NCI-H510A (cell line): ENCODE measurements around the gene CDX2.
A peak's percentile ranks its signal among the peaks of the same experiment; 100 is the strongest.
"Not testable (repeated sequence)": the region's sequence is repeated elsewhere in the genome, so short reads cannot be mapped to it uniquely, and the experiment has no call there.

Source experiments
- DNase-seq: peaks from one replicate; lab custom pipeline; 2025; lab: John Stamatoyannopoulos, UW

The CDX2 gene

DNA sequence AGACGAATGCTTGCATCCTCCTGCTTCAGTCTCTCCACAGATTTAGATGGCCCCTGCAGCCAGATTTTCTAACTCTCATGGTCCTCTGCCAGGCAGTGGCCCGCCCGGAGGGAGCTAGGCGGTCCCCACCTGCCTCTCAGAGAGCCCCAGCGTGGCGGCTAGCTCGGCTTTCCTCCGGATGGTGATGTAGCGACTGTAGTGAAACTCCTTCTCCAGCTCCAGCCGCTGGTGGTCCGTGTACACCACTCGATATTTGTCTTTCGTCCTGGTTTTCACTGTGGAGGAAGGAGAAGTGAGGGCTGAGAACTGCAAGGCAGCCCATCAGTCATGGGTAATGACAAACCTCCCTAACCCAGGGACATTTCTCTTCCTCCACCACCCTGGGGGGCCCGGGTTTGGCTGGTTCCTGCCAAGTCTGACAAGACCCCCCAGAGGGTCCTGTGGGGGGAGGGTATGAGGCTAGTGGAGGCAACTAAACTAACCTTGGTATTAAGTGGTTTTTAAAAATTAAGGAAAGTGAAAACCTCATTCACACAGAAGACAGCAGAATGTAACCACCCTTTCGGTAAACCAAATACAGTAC, 4.3 kb downstream of the CDX2 start:
- DNase-seq: no peak

DNA sequence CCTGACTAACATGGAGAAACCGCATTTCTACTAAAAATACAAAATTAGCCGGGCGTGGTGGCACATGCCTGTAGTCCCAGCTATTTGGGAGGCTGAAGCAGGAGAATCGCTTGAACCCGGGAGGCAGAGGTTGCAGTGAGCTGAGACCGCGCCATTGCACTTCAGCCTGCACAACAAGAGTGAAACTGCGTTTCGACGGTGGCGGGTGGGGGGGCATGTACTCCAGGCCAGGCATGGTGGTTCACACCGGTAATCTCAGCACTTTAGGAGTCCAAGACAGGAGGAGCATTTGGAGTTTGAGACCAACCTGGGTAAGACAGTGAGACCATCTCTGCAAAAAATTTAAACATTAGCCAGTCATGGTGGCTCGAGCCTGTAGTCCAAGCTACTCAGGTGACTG, 4.9 kb downstream of the CDX2 start:
- DNase-seq: not testable (repeated sequence)

DNA sequence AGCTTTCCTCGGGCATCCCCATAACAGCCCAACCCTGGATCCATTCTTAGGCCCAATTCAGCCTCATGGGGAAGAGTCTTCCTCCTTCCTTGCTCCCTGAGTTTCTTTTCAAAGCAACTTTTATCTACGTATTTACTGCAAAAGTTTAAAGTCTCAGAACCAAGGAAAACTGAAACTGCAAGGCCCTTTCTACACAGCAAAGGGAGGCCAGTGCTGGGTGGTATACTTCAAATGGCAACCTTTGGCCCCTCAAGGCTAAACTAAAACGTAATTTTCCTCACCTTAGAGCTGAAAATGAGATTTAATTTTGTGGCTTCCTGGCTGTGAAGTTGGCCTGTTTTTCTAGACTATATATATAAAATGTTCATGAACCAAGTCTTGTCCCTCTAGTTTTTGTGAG, 5.6 kb downstream of the CDX2 start:
- no peak for DNase-seq

DNA sequence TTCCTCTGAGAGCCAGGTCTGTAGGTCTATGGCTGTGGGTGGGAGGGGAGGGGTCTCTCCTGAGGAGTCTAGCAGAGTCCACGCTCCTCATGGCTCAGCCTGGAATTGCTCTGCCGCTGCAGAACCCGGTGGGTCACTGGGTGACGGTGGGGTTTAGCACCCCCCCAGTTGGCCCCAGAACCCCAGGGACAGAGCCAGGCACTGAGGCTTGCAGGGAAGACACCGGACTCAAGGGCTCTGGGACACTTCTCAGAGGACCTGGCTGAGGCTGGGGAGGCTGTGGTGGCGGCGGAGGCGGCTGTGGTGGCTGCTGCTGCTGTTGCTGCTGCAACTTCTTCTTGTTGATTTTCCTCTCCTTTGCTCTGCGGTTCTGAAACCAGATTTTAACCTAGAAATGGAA, 6.1 kb downstream of the CDX2 start:
- DNase-seq: no peak

DNA sequence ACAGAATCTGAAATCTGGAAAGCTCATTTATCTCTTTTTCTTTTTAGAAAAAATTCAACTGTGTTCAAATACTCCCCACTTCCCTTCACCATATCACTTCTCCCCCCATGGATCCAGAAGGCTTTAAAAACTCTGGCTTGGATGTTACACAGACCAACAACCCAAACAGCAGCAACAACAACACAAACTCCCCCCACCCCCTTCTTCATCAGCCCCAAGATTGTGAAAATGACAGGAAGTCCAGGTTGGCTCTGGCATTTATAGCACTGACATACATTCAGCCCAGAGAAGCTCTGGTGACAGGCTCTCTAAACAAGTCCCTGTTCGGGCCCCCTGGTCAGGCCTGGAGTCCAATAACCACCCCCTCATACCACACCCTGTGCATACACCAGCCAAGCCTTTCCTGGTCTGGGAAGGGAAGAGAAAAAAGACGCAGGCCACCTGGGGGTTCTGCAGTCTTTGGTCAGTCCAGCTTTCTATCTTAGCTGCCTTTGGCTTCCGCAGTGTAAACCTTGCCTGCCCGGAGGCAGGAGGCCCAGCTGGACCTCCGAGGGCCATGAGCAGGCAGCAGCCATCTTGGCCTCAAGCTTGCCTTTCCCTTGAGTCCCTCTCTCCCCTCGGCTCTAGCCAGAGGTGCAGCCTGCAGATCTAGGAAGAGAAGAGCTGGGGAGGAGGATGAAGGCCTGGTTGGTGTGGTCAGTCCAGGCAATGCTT, 6.8 kb downstream of the CDX2 start:
- DNase-seq: no peak

DNA sequence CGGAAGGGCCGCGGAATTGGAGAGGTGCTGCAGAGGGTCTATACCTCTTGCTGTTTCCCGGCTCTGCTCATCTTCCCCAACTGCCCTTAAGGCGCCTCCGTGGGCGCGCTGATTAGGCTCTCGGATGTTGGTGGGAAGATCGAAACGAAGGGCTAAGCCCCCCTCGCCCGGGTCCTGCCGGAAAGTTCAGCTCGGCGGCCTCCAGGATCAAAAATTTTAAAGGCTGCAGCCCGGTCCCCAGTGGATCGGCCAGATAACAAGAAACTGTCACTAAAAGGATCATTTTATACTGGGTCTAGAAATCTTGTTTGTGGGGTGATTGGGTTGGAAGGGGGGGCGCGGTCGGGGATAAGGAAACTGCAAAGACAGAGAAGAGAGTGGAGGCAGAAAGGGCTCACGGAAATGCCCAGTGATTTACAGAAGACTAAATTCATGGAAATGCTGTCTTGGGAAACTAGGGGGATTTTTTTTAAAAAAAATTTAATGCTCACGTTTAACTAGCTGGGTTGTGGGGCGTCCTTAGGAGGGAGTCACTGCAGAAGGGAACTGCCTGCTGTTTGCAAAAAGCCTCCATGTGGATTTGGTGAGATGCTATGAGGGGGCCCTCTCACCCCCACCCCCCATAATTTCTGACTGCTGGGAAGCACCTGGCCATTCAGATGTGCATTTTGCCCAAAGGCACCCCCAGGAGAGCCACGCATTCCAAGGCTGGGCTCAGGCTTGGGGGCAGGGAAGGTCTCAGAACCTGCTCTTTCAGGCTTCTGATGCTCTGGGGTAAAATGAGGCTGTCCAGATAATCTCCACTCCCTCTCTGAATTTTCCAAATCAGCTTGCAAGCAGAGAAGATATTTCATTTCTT, 7.7 kb downstream of the CDX2 start:
- DNase-seq: no peak

DNA sequence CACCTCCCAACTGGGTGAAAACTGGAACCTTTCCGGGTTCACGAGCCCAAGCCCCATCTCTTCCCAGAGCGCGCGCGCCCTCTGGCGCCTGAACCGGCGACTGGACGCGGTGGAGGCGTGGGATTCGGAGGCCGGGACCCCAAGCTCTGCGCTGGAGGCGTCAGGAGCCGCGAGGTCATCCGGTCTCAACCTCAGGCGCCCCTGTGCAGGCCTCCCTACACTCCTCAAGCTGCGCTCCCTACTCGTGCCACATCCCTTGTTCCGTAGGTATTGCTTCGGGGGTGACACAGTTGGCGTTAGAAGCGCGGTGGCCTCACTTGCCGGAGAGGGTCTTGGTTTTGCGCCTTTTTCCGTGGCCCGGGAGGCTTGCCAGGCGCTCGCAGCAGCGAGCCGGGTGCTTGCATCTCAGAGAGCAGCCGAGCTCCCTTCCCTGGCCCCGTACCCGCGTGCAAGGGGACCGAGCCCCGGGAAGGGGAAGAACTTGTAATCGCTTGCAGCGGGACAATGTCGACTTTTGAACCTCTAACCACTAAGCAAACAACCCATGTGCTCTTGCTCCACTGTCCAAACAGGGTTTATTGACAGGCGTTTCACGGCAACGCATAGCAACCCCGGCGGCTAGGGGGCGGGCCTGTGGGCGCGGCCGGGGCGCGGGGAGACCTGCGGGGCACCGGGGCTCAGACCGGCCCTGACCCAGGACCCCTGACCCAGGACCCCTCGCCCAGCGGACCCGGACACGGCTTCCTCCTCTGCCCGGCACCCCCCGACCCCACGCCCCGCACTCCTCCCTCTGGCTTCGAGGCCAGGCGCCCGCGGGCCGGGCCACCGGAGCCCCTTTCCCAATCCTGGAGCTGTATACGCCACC, 8.5 kb downstream of the CDX2 start:
- DNase-seq: peak; percentile 46

DNA sequence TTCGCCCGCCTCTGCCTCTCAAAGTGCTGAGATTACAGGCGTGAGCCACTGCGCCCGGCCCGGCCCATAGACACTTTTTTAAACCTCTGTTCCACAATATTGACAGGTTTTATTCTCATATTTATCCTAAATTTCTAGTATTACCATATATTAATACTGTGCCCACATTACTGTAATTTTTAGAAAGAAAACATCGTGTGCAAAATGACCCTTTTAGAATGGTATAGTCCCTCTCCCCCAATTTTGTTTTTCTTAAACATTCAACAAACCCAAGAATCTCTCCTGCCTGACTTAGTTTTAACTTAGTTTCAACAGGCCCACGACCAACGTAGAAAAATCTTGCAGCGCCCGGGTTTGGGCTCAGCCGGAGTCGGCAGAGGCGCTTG, 9.1 kb downstream of the CDX2 start:
- DNase-seq: no peak

DNA sequence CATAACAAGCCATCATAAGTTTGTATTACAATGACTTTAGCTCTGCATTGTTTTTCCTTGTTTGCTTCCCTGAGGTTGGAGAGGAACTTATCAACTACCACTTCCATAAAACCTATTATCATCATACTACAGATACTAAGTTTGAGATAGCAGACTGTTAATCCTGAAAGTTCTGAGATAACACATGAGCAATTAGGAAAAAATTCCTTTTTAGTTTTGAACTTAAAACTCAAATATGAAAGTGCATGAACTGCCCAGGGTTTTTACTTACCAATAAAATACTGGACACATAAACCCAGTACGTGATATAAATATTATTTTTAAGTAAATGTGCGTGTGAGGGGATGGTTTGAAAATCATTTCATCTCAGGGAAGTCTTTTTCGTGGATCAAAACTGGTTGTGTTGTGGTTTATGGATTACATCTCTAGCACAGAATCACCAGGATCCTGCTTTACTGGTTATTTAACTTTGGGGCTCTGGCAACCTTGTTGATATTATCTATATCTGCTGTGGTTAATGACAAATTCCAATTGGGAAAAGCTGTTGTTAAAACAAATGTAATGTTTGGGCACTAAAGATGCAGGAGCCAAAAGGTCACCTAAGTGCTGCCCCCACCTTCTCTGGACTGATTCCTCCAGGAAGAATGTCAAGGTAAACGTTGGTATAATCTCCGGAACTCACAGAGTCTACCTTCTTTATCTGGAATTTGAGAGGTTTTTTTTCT, 12.4 kb downstream of the CDX2 start:
- no peak for DNase-seq

DNA sequence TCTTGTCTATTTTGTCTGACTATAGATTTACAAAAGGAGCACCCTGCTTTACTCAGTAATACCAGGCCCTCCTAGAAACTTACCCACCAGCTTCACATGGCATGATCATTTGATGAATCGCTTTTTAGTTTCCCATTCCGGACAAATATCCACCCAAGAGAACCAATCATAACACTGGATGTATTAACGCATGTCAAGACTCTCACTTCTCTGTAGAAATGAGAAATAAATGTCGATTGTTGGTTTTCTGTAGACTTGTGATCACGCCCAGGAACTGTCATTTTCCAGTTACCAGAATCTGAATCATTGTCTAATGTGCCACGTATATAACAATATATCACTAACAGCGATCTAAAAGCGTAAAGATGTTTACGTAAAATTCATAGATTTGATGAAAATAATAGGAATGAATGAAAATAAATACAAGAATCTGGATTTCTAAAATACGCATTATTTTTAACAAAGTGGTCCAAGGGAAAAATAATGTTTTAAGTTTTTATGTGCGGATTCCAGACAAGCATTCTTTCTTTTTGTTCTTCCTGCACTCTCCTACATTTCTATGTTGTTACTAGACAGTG, 14.0 kb downstream of the CDX2 start:
- no peak for DNase-seq

DNA sequence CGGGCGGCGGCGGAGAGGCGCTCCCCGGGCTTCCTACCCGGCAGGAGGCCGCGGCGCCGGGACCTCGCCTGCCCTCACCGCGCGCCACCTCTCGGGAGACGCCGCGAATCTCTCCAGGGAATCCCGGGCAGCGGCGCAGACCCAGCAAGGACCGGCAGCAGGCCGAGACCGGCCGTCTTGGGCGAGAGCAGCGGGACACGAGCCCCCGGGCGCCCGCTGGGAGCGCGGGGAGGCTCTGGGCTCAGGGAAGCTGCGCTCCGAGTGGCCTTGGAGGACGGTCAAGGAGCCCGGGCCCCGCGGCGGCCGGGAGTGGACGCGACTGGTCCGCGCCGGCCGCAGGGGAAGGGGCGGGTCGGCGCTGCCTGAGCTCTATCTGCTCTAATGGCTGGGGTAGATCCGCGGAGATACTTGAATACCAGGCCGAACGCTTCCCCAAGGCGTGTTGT, 14.7 kb downstream of the CDX2 start:
- peak; percentile 53 for DNase-seq

DNA sequence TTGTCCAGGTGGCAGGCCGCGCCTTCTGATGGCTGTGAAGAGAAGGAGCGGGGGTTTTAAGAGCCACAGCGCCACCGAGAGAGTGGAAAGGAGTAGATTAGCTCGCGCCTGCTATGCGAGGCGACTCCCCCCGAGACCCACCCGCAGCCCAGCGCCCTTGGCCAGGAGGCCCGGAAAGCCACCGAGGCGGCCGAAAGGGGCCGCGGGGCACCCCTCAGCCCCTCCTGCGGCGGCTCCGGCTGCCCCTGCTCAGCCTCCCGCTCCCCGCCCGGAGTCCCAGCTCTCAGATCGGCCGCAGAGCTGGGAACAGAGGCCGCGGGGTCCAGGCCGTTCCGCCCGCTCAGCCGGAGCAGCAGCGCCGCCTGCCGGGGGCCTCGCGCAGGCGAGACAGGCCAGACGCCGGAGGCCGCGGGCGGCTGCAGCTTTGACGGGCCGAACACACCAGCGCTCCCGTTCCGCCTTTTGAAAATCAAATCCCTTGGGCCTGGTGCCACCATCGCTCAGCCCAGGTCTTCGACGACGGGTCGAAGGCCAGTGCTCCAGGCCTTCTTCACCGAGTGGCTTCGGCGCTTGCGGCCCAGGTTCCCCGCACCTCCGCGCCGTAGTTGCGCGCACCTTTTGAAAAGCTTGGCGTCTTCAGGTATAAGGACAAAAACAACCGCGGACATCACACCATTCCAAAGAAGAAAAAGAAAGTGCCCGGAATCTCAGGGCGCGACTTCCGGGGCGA, 15.3 kb downstream of the CDX2 start:
- peak; percentile 69 for DNase-seq

DNA sequence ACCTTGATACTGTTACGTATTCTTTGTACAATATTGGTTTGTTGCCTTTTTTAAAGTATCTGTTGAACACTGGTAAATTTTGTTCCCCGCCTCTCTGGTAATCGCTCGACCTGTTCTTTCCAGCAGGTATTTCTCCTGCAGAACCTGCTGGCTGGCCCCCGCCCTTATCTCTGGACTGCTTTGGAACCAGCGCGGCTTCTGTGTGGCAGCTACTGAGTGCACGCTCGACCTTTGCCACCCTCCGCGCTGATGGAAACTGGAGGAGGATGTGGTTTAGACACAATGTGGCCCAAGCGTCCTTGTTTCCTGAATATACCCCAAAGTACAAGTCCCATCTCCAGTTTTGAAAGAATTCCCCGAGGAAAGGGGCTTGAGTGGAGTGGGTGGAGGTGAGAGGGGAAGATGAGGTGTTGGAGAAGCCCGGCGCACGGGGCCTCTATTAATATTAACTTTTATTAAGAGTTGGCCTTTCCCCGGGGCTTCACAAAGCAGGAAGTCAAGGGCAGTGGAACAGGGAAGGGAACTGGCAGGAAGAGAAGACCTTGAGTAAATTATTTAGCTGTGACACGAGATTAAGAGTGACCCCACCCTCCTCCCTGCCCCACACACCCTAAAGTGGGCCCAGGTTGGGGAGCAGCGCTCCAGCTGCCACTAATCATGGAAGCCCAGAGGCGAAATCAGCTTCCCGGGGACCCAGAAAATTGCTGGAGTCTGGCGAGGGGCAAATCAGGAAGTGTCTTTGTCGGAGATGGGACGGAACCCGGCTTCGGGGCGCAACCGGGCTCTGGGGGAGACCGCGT, 16.0 kb downstream of the CDX2 start:
- no peak for DNase-seq

DNA sequence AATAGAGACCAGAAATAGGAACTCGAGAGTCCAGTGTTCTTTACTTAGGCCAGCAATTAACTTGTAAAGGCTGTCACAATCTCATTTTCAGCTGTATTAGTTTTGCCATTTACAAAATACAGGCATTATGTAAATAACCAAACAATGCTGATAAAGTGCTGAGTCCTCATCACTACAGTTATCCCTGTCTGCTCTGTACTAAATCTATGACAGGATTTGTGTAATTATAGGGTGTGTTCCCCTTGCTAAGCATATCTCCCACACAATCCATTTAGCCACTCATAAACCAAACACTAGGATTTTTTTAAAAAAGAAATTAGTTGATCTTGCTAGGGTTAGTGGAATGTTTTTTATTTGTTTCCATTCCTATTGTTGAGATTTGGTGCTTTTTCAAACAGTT, 26.1 kb downstream of the CDX2 start:
- DNase-seq: no peak

DNA sequence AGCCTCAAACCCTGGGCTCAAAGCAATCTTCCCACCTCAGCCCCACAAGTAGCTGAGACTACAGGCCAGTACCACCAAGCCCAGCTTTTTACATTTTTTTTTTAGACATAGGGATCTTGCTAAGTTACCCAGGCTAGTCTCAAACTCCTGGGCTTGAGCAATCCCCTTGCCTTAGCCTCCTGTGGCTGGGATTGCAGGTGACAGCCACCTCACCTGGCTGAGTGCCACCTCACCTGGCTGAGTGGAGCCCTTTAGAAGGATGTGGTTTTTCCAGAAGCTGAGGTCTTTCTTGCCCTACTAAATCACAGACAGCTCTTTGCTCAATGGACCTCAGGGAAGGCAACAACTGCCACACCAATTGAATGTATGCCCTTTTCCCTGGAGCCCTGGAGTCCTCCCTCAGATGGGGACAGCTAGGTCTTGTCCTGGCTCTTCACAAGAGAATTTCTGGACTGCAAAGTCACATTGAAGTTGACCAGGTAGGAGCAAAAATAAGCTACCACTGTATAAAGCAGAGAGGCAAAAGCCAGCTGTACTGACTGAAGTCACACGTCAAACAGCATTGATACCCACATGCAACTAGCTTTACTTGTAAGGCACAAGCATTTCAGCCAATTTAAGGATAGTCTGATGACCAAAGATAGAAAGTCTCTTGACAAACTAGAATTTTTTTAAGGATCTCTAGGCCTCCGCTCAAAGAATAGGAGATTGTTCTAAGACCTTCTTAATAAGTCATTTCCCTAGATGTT, 35.4 kb downstream of the CDX2 start:
- no peak for DNase-seq

DNA sequence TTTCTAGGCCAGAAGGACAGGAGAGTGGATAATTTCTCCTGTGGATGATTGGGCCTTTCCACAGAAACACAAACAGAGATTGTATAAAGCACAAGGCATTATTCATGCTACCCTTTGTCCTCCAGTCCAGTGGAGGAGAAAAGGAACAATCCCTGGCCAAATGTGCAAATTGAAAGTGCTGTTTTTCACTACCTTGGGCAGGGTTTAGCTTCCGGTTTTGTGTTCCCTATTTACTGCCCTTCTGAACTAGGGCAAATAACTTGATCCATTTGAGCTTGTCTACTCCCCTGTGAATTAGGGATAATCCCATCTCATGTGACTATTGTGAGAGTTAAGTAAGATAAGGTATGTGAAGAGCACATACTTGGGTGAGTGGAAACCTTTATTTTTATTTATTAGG, 36.0 kb downstream of the CDX2 start:
- DNase-seq: no peak

DNA sequence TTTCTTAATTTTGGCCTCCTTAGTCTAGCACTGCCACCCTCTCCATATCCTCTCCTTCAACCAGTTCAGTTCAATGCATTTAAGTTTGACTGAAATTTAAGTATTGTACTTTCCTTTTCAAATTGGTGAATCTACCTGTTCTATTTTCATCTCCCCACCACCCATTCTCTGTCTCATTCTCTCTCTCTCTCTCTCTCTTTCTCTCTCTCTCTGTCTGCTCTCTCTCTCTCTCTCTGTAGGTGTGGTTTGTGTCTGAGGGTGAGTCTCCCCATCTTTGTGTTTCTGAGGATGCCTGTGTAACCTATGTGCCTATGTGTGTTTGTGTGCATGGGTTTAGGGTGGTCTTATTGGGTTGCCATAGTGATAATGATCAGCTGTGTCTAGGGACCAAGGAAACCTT, 39.2 kb downstream of the CDX2 start:
- no peak for DNase-seq

DNA sequence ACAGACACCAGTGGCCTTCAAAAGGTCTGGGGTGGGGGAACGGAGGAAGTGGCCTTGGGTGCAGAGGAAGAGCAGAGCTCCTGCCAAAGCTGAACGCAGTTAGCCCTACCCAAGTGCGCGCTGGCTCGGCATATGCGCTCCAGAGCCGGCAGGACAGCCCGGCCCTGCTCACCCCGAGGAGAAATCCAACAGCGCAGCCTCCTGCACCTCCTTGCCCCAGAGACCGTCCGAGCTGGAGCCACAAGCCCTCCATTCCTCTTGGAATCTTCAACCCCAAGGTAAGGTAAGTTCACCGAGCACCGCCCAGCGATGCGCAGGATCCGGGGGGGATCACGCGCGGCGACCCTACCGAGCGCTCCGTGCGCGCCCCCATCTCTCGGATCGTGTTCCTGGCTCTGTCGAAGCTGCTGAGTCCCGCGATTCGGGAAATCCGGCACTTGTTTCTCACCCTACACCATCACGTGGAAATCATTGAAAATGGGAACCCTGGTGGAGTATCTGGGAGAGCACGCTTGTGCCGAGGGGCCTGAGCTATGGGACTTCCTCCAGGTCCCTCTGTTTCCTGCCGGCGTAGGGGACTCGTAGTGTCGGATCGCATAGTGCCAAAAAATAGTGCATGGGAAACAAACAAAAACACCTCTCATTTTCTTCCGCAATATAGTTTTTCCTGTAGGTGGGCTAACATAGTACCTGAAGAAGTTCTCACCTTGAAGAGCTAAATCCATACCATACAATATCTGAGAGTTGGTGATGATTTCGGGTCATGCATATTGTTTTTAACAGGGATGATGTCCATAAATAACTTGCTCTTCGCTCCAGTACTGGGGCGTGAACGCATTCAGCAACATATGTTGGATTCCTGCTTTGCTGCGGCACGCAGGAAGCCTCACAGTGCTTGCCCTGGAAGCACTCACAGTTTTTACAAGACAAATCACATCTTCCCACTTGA, 40.0 kb downstream of the CDX2 start:
- DNase-seq: no peak
